IMR-90 (cell line): ENCODE results near the gene AJAP1. TPM values are rescaled to one million over a fixed set of nuclear protein-coding genes. Genes with fewer than 3 reads are reported as not detected.

Experiments used
- ATAC-seq: fragments of 200-7000 bp; cut with Tn5 transposase; 2 replicates; pipeline ENCODE4 v1.9.1; 2020; ENCODE audit warnings: low read depth, mild to moderate bottlenecking, moderate library complexity
- BruUV-seq: library from RNA; stranded (reverse); fragments of 400-500 nt; replicated peaks from 2 replicates; lab custom pipeline; 2021; lab: Mats Ljungman, UMichigan
- CTCF ChIA-PET: fragments of 300-600 bp; formaldehyde crosslinking; extraction: SDS; loops from one replicate; lab custom pipeline; 2021; ENCODE audit warnings: antibody characterized with exemption; lab: Yijun Ruan, JAX
- POLR2A ChIA-PET: fragments of 300-600 bp; sonication (Branson Sonifier 250); formaldehyde crosslinking; loops from one replicate; lab custom pipeline; 2022; ENCODE audit warnings: antibody characterized with exemption; ENCODE audit not compliant: unreplicated experiment; lab: Charles Lee
- DNase-seq: peaks from one replicate; pipeline ENCODE4 v3.0.0; 2013
- H2AFZ ChIP-seq: replicated peaks from 2 replicates; pipeline ENCODE3; 2013; ENCODE audit warnings: low read length, mild to moderate bottlenecking; ENCODE audit not compliant: poor library complexity
- H2AK5ac ChIP-seq: 2 replicates; pipeline ENCODE4 v1.6.1; 2013; ENCODE audit warnings: low read depth, low read length, inconsistent platforms
- H2AK9ac ChIP-seq: replicated peaks from 2 replicates; pipeline ENCODE3; 2013; ENCODE audit warnings: mild to moderate bottlenecking, low read depth, low read length, moderate library complexity; ENCODE audit not compliant: poor library complexity
- H2BK120ac ChIP-seq: 2 replicates; pipeline ENCODE4 v1.6.1; 2013; ENCODE audit warnings: low read depth, low read length, inconsistent platforms
- H2BK15ac ChIP-seq: 3 replicates; pipeline ENCODE4 v1.6.1; 2013; ENCODE audit warnings: low read depth, low read length, inconsistent platforms
- H2BK20ac ChIP-seq: 2 replicates; pipeline ENCODE4 v1.6.1; 2013; ENCODE audit warnings: low read depth, mild to moderate bottlenecking, inconsistent platforms, low read length, moderate library complexity
- H2BK5ac ChIP-seq: 2 replicates; pipeline ENCODE4 v1.6.1; 2013; ENCODE audit warnings: mild to moderate bottlenecking, low read depth, low read length, inconsistent platforms; ENCODE audit not compliant: poor library complexity, severe bottlenecking
- H3K14ac ChIP-seq: replicated peaks from 2 replicates; pipeline ENCODE4 v1.6.1; 2013; ENCODE audit warnings: low read depth, low read length, inconsistent platforms
- H3K18ac ChIP-seq: 2 replicates; pipeline ENCODE4 v1.6.1; 2013; ENCODE audit warnings: low read depth, low read length, control low read depth
- H3K23ac ChIP-seq: 2 replicates; pipeline ENCODE4 v1.6.1; 2013; ENCODE audit warnings: low read depth, low read length, inconsistent platforms
- H3K27ac ChIP-seq: 2 replicates; pipeline ENCODE4 v1.5.1; 2013; ENCODE audit warnings: mild to moderate bottlenecking, control low read depth, low read length; ENCODE audit not compliant: insufficient read depth
- H3K27me3 ChIP-seq: 2 replicates; pipeline ENCODE4 v1.6.1; 2013; ENCODE audit warnings: low read length; ENCODE audit not compliant: control insufficient read depth, insufficient read depth
- H3K36me3 ChIP-seq: 2 replicates; pipeline ENCODE4 v1.6.1; 2013; ENCODE audit warnings: low read length, mixed read lengths; ENCODE audit not compliant: control insufficient read depth, insufficient read depth
- H3K4ac ChIP-seq: 2 replicates; pipeline ENCODE4 v1.6.1; 2013; ENCODE audit warnings: low read depth, low read length, inconsistent platforms
- H3K4me1 ChIP-seq: 2 replicates; pipeline ENCODE4 v1.6.1; 2013; ENCODE audit warnings: low read length, mixed read lengths; ENCODE audit not compliant: control insufficient read depth, insufficient read depth
- H3K4me2 ChIP-seq: 2 replicates; pipeline ENCODE4 v1.6.1; 2013; ENCODE audit warnings: low read depth, mild to moderate bottlenecking, control low read depth, low read length, moderate library complexity
- H3K4me3 ChIP-seq: 2 replicates; pipeline ENCODE4 v1.5.1; 2013; ENCODE audit warnings: low read depth, mild to moderate bottlenecking, control low read depth, low read length, moderate library complexity; ENCODE audit not compliant: insufficient read depth
- H3K56ac ChIP-seq: 2 replicates; pipeline ENCODE4 v1.6.1; 2013; ENCODE audit warnings: low read length, inconsistent platforms; ENCODE audit not compliant: insufficient read depth; ENCODE audit errors: extremely low read depth
- H3K79me1 ChIP-seq, 2 experiments: 2 replicates each; pipeline ENCODE4 v1.6.1; 2013; ENCODE audit warnings: low read length in 2 of 2, inconsistent platforms in 1 of 2, low read depth in 1 of 2
- H3K9ac ChIP-seq: 2 replicates; pipeline ENCODE4 v1.6.1; 2013; ENCODE audit warnings: low read depth, low read length, control low read depth
- H3K9me1 ChIP-seq: 2 replicates; pipeline ENCODE4 v1.6.1; 2013; ENCODE audit warnings: low read length, inconsistent platforms; ENCODE audit not compliant: insufficient read depth
- H3K9me3 ChIP-seq: 2 replicates; pipeline ENCODE4 v1.6.1; 2013; ENCODE audit warnings: low read length; ENCODE audit not compliant: control insufficient read depth, insufficient read depth
- H4K20me1 ChIP-seq: 2 replicates; pipeline ENCODE4 v1.6.1; 2013; ENCODE audit warnings: low read length, inconsistent platforms; ENCODE audit not compliant: insufficient read depth
- H4K5ac ChIP-seq: 2 replicates; pipeline ENCODE4 v1.6.1; 2013; ENCODE audit warnings: mild to moderate bottlenecking, low read depth, low read length, control low read depth
- H4K8ac ChIP-seq, 2 experiments: 2 replicates each; pipeline ENCODE4 v1.6.1; 2013; ENCODE audit warnings: low read depth in 2 of 2, low read length in 2 of 2, control low read depth in 1 of 2, inconsistent platforms in 1 of 2
- H4K91ac ChIP-seq: 2 replicates; pipeline ENCODE4 v1.6.1; 2013; ENCODE audit warnings: low read depth, low read length, inconsistent platforms; ENCODE audit not compliant: insufficient read depth
- BHLHE40 ChIP-seq: fragments of 150-350 bp; IDR thresholded peaks from 2 replicates; pipeline ENCODE4 v1.6.1; 2016; ENCODE audit warnings: mild to moderate bottlenecking, low read depth, low read length
- CEBPB ChIP-seq: IDR thresholded peaks from 2 replicates; pipeline ENCODE4 v1.6.1; 2012; ENCODE audit warnings: low read depth, low read length, improper control_type of control experiment
- CHD1 ChIP-seq: IDR thresholded peaks from 2 replicates; pipeline ENCODE4 v1.6.1; 2012; ENCODE audit warnings: low read depth, low read length, improper control_type of control experiment
- FOS ChIP-seq: fragments of 150-350 bp; IDR thresholded peaks from 2 replicates; pipeline ENCODE4 v1.6.1; 2016; ENCODE audit warnings: low read depth, low read length
- MAFK ChIP-seq: IDR thresholded peaks from 2 replicates; pipeline ENCODE4 v1.6.1; 2012; ENCODE audit warnings: low read depth, low read length, improper control_type of control experiment
- MAZ ChIP-seq: IDR thresholded peaks from 2 replicates; pipeline ENCODE4 v1.6.1; 2012; ENCODE audit warnings: low read depth, mild to moderate bottlenecking, low read length, improper control_type of control experiment, moderate library complexity, borderline replicate concordance
- MXI1 ChIP-seq: IDR thresholded peaks from 2 replicates; pipeline ENCODE4 v1.6.1; 2012; ENCODE audit warnings: low read depth, mild to moderate bottlenecking, low read length, moderate library complexity, borderline replicate concordance
- NFE2L2 ChIP-seq: fragments of 150-350 bp; IDR thresholded peaks from 2 replicates; pipeline ENCODE4 v1.6.1; 2016; ENCODE audit warnings: low read depth, mild to moderate bottlenecking, low read length
- POLR2A ChIP-seq: IDR thresholded peaks from 2 replicates; pipeline ENCODE4 v1.6.1; 2012; ENCODE audit warnings: mild to moderate bottlenecking, low read depth, low read length
- RAD21 ChIP-seq: IDR thresholded peaks from 2 replicates; pipeline ENCODE4 v1.6.1; 2012; ENCODE audit warnings: low read length, improper control_type of control experiment
- RCOR1 ChIP-seq: IDR thresholded peaks from 2 replicates; pipeline ENCODE4 v1.6.1; 2012; ENCODE audit warnings: mild to moderate bottlenecking, low read length, improper control_type of control experiment; ENCODE audit not compliant: insufficient replicate concordance
- RFX5 ChIP-seq: IDR thresholded peaks from 2 replicates; pipeline ENCODE4 v1.8.0; 2012; ENCODE audit warnings: low read depth, mild to moderate bottlenecking, low read length, moderate library complexity
- SMC3 ChIP-seq: fragments of 150-350 bp; IDR thresholded peaks from 2 replicates; pipeline ENCODE4 v1.6.1; 2016; ENCODE audit warnings: low read depth, mild to moderate bottlenecking, antibody characterized with exemption, low read length, moderate library complexity
- WGBS, 2 experiments: methylation state at CpG; one replicate each; pipeline versions ENCODE4 v1.1.5 to v1.1.7; 2013; ENCODE audit warnings: missing lambda C conversion rate in 2 of 2; ENCODE audit not compliant: insufficient read length in 1 of 2; ENCODE audit errors: extremely low coverage in 2 of 2; 5-methylcytosine and 5-hydroxymethylcytosine counted together
- dilution Hi-C: fragments of 300-500 bp; cut with HindIII; formaldehyde crosslinking; loops from one replicate; pipeline ENCODE4 v1.14.3; 2018; ENCODE audit warnings: low sequenced_read_pairs; ENCODE audit not compliant: unreplicated experiment
- in situ Hi-C: fragments of 300-500 bp; cut with MboI; formaldehyde crosslinking; loops from 3 replicates; pipeline ENCODE4 v1.14.3; 2019; ENCODE audit warnings: low sequenced_read_pairs, inconsistent platforms, mixed read lengths
- intact Hi-C: fragments of 100-400 bp; cut with micrococcal nuclease; formaldehyde crosslinking; loops from 2 replicates; pipeline ENCODE4 v1.10.0; 2022
- polyA plus RNA-seq, 3 experiments: library from polyadenylated mRNA; depleted of rRNA; stranded (reverse); fragments of >200 nt; gene quantifications; 2 replicates each; pipeline ENCODE4 v1.2.3, GENCODE V29; 2012; ENCODE audit warnings: low replicate concordance in 1 of 3
- total RNA-seq: library from RNA; depleted of rRNA; stranded (reverse); fragments of >200 nt; gene quantifications from 2 replicates; pipeline ENCODE4 v1.2.3, GENCODE V29; 2012
- TF ChIP-seq, protein P1 (sequence below): fragments of 150-350 bp; IDR thresholded peaks from 2 replicates; pipeline ENCODE4 v1.6.1; 2017; ENCODE audit warnings: mild to moderate bottlenecking, antibody characterized with exemption, low read length, low read depth
- TF ChIP-seq, protein P2 (sequence below): fragments of 150-350 bp; IDR thresholded peaks from 2 replicates; pipeline ENCODE4 v1.6.1; 2016; ENCODE audit warnings: low read depth, mild to moderate bottlenecking, low read length, moderate library complexity, borderline replicate concordance
- TF ChIP-seq, protein P3 (sequence below): conservative IDR thresholded peaks from 2 replicates; pipeline ENCODE4 v1.5.1; 2012; ENCODE audit warnings: mild to moderate bottlenecking, low read depth, low read length, improper control_type of control experiment

AJAP1 gene
- total and polyA plus RNA-seq, 2 of the 4 experiments (the other 2 are of a cell fraction) = under 0.01 to 0.02 TPM

DNA sequence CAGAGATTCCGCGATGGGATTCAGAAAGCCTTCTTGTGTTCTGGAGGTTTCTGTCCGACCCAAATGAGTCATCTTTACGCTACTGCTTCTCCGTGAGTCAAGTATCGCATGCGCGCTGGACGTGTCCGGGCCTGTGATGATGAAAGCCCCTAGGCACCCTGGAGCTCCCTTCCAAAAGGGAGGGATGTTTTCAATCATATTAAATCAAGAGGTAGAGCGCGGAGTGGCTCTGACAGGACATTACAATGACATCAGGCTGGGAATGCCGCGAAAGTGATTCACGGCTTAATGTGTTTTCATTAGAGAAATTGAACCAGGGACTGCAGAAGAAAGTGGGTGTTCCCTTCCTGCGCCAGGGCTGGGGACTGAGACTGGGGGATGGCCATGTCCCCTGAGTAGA, 48.5 kb downstream of the AJAP1 start:
- WGBS, 2 experiments = 50% methylated on average over 2 of the region's 16 CpGs; no CpG with 5 or more reads in 1 of the 2 experiments
- H3K4me3 ChIP-seq = no peak overlapping the region
- POLR2A ChIA-PET = no interaction called here
- intact Hi-C loops (no loop called here), in situ Hi-C loops (no loop called here), dilution Hi-C loops (no loop called here)
- H3K9me3 ChIP-seq = peaks cover 52% of the 10 kb centered on the region
- no peak overlapping the region for H3K18ac ChIP-seq
- no peak overlapping the region for H2AK5ac ChIP-seq
- no peaks in the 10 kb centered on the region for H3K79me1 ChIP-seq
- no peak overlapping the region for H2BK15ac ChIP-seq
- no peak overlapping the region for H4K5ac ChIP-seq
- H2AK9ac ChIP-seq = no peak overlapping the region
- H3K23ac ChIP-seq = no peak overlapping the region
- no peak overlapping the region for H2BK5ac ChIP-seq
- H3K27me3 ChIP-seq = no peaks in the 10 kb centered on the region
- H3K36me3 ChIP-seq = no peaks in the 10 kb centered on the region
- H4K91ac ChIP-seq = no peak overlapping the region
- H3K9ac ChIP-seq = no peak overlapping the region
- no peak overlapping the region for H2BK120ac ChIP-seq
- no peak for DNase-seq
- H3K4me1 ChIP-seq = no peaks in the 10 kb centered on the region
- no peaks in the 10 kb centered on the region for H3K9me1 ChIP-seq
- H2AFZ ChIP-seq = no peak overlapping the region
- CTCF ChIA-PET = no interaction called here
- H4K8ac ChIP-seq = no peak overlapping the region
- no peak for TF ChIP-seq MAZ
- TF ChIP-seq RFX5 = no peak
- no peak for TF ChIP-seq CHD1
- no peak for TF ChIP-seq NFE2L2
- no peak for TF ChIP-seq RCOR1
- TF ChIP-seq CEBPB = no peak
- no peak for TF ChIP-seq FOS
- TF ChIP-seq, protein P1, sequence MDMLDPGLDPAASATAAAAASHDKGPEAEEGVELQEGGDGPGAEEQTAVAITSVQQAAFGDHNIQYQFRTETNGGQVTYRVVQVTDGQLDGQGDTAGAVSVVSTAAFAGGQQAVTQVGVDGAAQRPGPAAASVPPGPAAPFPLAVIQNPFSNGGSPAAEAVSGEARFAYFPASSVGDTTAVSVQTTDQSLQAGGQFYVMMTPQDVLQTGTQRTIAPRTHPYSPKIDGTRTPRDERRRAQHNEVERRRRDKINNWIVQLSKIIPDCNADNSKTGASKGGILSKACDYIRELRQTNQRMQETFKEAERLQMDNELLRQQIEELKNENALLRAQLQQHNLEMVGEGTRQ = no peak
- TF ChIP-seq, protein P2, sequence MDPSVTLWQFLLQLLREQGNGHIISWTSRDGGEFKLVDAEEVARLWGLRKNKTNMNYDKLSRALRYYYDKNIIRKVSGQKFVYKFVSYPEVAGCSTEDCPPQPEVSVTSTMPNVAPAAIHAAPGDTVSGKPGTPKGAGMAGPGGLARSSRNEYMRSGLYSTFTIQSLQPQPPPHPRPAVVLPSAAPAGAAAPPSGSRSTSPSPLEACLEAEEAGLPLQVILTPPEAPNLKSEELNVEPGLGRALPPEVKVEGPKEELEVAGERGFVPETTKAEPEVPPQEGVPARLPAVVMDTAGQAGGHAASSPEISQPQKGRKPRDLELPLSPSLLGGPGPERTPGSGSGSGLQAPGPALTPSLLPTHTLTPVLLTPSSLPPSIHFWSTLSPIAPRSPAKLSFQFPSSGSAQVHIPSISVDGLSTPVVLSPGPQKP = no peak
- no peak for TF ChIP-seq RAD21
- TF ChIP-seq MXI1 = no peak
- no peak for TF ChIP-seq POLR2A
- no peak for TF ChIP-seq SMC3
- TF ChIP-seq, protein P3, sequence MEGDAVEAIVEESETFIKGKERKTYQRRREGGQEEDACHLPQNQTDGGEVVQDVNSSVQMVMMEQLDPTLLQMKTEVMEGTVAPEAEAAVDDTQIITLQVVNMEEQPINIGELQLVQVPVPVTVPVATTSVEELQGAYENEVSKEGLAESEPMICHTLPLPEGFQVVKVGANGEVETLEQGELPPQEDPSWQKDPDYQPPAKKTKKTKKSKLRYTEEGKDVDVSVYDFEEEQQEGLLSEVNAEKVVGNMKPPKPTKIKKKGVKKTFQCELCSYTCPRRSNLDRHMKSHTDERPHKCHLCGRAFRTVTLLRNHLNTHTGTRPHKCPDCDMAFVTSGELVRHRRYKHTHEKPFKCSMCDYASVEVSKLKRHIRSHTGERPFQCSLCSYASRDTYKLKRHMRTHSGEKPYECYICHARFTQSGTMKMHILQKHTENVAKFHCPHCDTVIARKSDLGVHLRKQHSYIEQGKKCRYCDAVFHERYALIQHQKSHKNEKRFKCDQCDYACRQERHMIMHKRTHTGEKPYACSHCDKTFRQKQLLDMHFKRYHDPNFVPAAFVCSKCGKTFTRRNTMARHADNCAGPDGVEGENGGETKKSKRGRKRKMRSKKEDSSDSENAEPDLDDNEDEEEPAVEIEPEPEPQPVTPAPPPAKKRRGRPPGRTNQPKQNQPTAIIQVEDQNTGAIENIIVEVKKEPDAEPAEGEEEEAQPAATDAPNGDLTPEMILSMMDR = no peak
- no peak for TF ChIP-seq MAFK
- no peak for TF ChIP-seq BHLHE40
- no peak overlapping the region for H3K4ac ChIP-seq
- H3K14ac ChIP-seq = no peak overlapping the region
- no peak overlapping the region for H2BK20ac ChIP-seq
- no TSS peak for BruUV-seq
- H4K20me1 ChIP-seq = no peaks in the 10 kb centered on the region
- H3K27ac ChIP-seq = no peak overlapping the region
- no peak overlapping the region for H3K56ac ChIP-seq
- no peak for ATAC-seq
- H3K4me2 ChIP-seq = no peak overlapping the region
